OCI-LY1 (cell line): ENCODE measurements around the gene HTR1D.

Experiments
- H2AFZ ChIP-seq: fragments of 200-600 bp; sonication (generic), shearing (Covaris generic); 2 replicates; pipeline ENCODE4 v1.6.0; 2014; ENCODE audit warnings: antibody characterized with exemption, mild to moderate bottlenecking, low read length
- H3F3A ChIP-seq: fragments of 200-600 bp; sonication (generic), shearing (Covaris generic); 2 replicates; pipeline ENCODE4 v1.6.0; 2014; ENCODE audit warnings: mild to moderate bottlenecking, antibody characterized with exemption, low read length, moderate library complexity; ENCODE audit not compliant: insufficient read depth
- H3K27ac ChIP-seq: fragments of 200-600 bp; sonication (generic); 2 replicates; pipeline ENCODE4 v1.5.1; 2014; ENCODE audit warnings: low read length, mixed run types, mild to moderate bottlenecking, low read depth; ENCODE audit not compliant: poor library complexity, severe bottlenecking
- H3K27me3 ChIP-seq: fragments of 200-600 bp; sonication (generic); 2 replicates; pipeline ENCODE4 v1.6.0; 2014; ENCODE audit warnings: antibody characterized with exemption, mild to moderate bottlenecking, low read length, moderate library complexity; ENCODE audit not compliant: insufficient read depth
- H3K36me3 ChIP-seq: fragments of 200-600 bp; sonication (generic); 2 replicates; pipeline ENCODE4 v1.6.1; 2014; ENCODE audit warnings: mild to moderate bottlenecking, antibody characterized with exemption, low read length, moderate library complexity, mixed read lengths; ENCODE audit not compliant: insufficient read depth
- H3K4me1 ChIP-seq: fragments of 200-600 bp; sonication (generic); 2 replicates; pipeline ENCODE4 v1.5.1; 2014; ENCODE audit warnings: mild to moderate bottlenecking, low read length, moderate library complexity; ENCODE audit not compliant: insufficient read depth, severe bottlenecking
- H3K4me2 ChIP-seq: fragments of 200-600 bp; sonication (generic), shearing (Covaris generic); 2 replicates; pipeline ENCODE4 v1.6.1; 2014; ENCODE audit warnings: low read length
- H3K4me3 ChIP-seq: fragments of 200-600 bp; sonication (generic); 2 replicates; pipeline ENCODE4 v1.5.1; 2014; ENCODE audit warnings: low read length, low read depth, mild to moderate bottlenecking, mixed read lengths; ENCODE audit not compliant: poor library complexity, severe bottlenecking
- H3K79me2 ChIP-seq: fragments of 200-600 bp; shearing (Covaris generic); 2 replicates; pipeline ENCODE4 v1.6.1; 2016; ENCODE audit warnings: mixed run types, low read length, mixed read lengths; ENCODE audit not compliant: insufficient read depth
- H3K9ac ChIP-seq: fragments of 200-600 bp; sonication (generic), shearing (Covaris generic); 2 replicates; pipeline ENCODE4 v1.6.1; 2014; ENCODE audit warnings: mild to moderate bottlenecking, low read length, mixed read lengths
- H3K9me2 ChIP-seq: fragments of 200-600 bp; sonication (generic), shearing (Covaris generic); 2 replicates; pipeline ENCODE4 v1.6.1; 2014; ENCODE audit warnings: low read depth, mild to moderate bottlenecking, low read length, mixed read lengths
- H3K9me3 ChIP-seq: fragments of 200-600 bp; shearing (Covaris generic); 2 replicates; pipeline ENCODE4 v1.6.1; 2014; ENCODE audit warnings: low read length, mixed read lengths
- H4K20me1 ChIP-seq: fragments of 200-600 bp; sonication (generic), shearing (Covaris generic); 2 replicates; pipeline ENCODE4 v1.6.0; 2016; ENCODE audit warnings: mild to moderate bottlenecking, low read length; ENCODE audit not compliant: insufficient read depth
- EZH2 ChIP-seq: fragments of 200-600 bp; sonication (generic), shearing (Covaris generic); IDR thresholded peaks from 2 replicates; pipeline ENCODE4 v1.8.0; 2017; ENCODE audit warnings: borderline replicate concordance, mixed run types, mild to moderate bottlenecking, antibody characterized with exemption, low read length, moderate library complexity, mixed read lengths
- TF ChIP-seq, protein P1 (sequence below): fragments of 200-600 bp; sonication (generic), shearing (Covaris generic); IDR thresholded peaks from 2 replicates; pipeline ENCODE4 v1.5.1; 2017; ENCODE audit warnings: mild to moderate bottlenecking, antibody characterized with exemption, low read length, moderate library complexity, mixed read lengths

The HTR1D gene

DNA sequence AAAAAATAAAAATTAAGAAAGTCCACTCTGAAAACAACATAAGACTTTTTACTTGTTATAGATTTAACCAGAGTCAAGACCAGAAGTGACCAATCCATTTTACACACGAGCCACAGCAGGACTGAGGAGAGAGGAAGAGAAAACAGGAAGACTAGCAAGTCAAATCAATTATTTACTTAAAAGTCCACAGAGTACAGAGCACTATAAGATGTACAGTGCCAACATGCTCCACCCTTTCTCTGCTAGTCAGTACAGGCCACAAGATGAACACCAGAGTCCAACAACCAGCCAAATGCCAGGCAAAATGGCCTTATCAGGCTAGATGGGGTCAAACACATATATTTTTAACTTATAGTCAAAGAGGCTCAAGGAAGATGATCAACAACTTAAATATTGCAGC lies 68.2 kb downstream of the HTR1D start:
- no peak overlapping the region for H3K27ac ChIP-seq

DNA sequence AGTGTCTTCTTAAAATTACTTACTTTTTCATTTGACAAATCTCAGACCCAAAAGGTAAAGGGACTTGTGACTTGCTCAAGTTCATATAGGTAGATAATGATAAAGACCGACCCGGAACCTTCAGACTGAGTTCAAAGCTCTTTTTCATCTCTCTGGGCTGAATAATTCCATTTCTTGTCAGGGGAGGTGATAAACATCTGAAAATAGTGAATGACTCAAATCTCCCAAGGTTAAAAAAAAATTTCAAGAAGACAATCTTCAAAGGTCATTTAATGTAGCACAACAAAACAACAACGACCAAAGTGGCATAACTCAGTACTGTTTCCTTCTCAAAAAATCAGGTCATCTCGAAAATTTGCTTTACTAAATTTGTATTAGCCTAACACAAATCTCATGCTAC lies 69.2 kb downstream of the HTR1D start:
- no peaks in the 10 kb centered on the region for H3F3A ChIP-seq
- no peak overlapping the region for H3K27ac ChIP-seq
- H3K27me3 ChIP-seq: no peaks in the 10 kb centered on the region
- no peak for TF ChIP-seq EZH2
- TF ChIP-seq, protein P1, sequence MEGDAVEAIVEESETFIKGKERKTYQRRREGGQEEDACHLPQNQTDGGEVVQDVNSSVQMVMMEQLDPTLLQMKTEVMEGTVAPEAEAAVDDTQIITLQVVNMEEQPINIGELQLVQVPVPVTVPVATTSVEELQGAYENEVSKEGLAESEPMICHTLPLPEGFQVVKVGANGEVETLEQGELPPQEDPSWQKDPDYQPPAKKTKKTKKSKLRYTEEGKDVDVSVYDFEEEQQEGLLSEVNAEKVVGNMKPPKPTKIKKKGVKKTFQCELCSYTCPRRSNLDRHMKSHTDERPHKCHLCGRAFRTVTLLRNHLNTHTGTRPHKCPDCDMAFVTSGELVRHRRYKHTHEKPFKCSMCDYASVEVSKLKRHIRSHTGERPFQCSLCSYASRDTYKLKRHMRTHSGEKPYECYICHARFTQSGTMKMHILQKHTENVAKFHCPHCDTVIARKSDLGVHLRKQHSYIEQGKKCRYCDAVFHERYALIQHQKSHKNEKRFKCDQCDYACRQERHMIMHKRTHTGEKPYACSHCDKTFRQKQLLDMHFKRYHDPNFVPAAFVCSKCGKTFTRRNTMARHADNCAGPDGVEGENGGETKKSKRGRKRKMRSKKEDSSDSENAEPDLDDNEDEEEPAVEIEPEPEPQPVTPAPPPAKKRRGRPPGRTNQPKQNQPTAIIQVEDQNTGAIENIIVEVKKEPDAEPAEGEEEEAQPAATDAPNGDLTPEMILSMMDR: no peak
- H3K36me3 ChIP-seq: no peaks in the 10 kb centered on the region
- H3K9ac ChIP-seq: no peak overlapping the region
- H3K4me1 ChIP-seq: no peaks in the 10 kb centered on the region
- H3K4me3 ChIP-seq: no peak overlapping the region
- H3K9me3 ChIP-seq: no peaks in the 10 kb centered on the region
- no peaks in the 10 kb centered on the region for H3K9me2 ChIP-seq
- H3K4me2 ChIP-seq: no peak overlapping the region
- no peak overlapping the region for H2AFZ ChIP-seq
- no peaks in the 10 kb centered on the region for H3K79me2 ChIP-seq
- no peaks in the 10 kb centered on the region for H4K20me1 ChIP-seq

More for the DNA sequence above, 68.2 kb downstream of the HTR1D start:
- Histone ChIP-seq H3K79me2 (no peaks in the 10 kb centered on the region), H3K27me3 (peaks cover 5% of the 10 kb centered on the region; the same call in 1 of the 2 replicates), H4K20me1 (no peaks in the 10 kb centered on the region), H3K4me2 (no peak overlapping the region), H3F3A (no peaks in the 10 kb centered on the region), H3K4me1 (no peaks in the 10 kb centered on the region), H3K9ac (no peak overlapping the region), H3K9me2 (no peaks in the 10 kb centered on the region), H3K9me3 (no peaks in the 10 kb centered on the region), H3K4me3 (no peak overlapping the region), H2AFZ (no peak overlapping the region), H3K36me3 (no peaks in the 10 kb centered on the region)
- TF ChIP-seq, protein P1: no peak
- TF ChIP-seq EZH2: no peak
